Kidney glomerular epithelial cell (primary cell): Measurements from ENCODE around the gene PTPRD.

Experiments
- DNase-seq: peaks from one replicate; lab custom pipeline; 2025; lab: John Stamatoyannopoulos, UW

The PTPRD gene

DNA sequence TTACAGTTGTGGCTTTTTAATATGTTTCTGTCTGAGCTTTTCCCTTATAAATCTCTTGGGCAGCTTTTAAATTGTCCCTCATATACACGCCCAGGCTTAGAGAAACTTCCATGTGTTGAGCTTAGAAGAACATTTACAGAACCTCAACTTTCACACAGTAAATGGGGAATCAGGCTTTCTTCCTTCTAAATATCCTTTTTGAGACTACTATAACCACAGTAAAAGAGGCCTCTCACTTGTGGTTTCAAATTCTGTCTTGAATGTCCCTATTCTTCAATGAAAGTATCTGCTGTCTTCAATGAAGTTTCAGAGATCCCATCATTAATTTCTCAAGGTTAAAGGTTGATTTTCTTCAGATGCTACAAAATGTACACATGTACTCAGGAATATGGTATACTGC, 2224.7 kb downstream of the PTPRD start:
- DNase-seq, result no peak

DNA sequence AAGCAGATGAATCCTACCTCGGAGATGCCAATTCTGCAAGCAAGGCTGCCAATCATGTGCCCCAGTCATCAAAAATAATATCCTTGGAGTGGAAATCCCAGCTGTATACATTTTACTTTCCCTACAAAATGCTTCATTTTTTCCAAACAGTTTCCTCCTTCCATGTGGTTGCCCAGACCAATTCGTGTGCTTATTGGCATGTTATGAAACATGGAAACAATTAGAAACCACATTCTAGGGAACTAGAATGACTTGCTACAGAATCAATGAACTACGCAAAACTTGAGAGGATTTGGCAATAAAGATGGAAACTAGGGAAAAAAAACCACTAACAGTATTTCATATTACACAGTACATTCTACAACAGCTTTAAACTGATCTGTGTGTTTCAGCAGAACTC, 2228.7 kb downstream of the PTPRD start:
- no peak for DNase-seq

DNA sequence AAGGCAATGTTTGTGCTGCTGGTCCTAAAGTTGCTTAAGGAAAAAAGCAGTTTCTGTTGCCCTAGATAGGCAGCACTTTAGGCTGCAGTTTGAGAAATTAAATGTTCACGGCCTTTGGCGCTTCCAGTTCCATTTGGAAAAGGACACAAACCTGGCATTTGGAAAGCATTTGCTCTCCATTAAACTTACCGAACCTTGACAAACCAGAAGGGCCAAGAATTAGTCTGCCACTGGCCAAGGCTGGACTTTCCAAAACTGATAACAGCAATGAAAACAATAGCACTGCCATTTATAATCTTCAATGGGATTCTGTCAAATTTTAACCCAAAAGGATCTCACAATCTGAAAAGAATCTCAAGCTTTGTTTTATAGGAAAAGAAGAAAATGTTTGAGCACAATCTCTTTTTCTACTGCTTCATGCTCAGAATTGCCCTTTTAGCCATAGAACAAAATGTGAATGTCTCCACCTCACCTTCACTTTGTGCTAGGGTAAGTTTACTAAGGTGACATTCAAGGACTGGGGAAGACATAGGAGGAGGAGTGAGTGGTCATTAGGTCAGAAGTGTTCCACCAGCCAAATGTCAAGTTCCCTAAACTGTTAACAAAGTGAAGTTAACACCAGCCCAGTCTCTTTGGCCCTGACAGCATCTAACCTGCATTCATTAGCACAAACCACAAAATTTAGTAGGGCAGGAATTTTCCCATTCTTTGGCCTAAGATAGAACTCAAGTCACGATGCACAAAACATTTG, 2229.8 kb downstream of the PTPRD start:
- DNase-seq, result peak; percentile 32

DNA sequence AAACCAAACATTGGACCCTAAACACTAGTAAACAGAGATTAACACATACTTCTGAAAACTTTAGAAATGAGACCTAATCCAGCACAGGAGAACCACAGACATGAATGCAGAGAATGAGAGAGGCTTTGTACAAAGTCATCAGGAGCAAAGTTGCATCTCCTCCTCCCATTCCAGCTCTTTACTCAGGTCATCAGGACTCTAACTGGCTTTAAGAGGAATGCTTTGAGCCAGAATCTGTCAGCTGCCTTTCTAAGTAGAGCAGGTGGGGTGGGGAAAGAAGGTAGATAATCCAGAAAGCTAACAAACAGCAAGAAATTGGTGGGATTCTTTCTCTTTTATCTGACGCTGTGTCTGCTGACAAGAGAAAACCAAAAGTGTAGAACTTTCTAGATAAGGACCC, 2230.5 kb downstream of the PTPRD start:
- DNase-seq, result no peak

DNA sequence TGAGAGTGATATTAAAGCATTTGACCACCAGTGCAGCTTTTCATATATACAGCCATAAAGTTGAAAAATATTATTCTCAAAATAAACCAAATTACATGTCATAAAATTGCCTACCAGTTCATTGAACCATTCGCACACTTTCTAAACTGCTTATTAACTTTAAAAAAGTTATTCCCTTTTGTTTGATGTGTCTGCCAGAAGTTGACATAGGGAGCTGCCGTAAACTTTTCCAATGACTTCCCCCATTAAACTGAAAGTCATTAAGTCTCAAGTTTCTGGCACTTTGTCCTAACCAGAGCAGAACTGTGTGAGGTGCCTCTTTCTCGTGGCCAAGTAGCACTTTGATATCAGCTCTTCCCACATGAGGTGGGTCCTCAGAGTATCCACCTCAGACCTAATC, 2231.2 kb downstream of the PTPRD start:
- DNase-seq, result no peak

DNA sequence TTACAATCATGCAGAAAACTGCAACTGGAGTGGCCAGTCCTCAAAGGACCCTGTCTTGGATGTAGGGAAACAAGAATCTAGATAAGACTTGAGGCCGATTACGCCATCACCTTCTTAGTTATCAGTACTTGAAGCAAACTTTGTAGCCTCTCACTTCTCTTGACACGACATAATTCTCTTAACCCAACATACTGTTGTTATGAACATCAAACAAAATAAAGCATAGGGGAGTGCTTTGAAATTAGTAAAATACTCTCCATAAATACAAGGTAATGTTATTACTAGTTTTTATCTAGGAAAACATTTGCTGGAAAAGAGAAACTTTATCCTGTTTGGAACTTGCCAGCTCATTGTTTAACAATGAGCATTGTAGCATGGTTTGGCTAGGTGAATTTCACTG, 2238.3 kb downstream of the PTPRD start:
- no peak for DNase-seq

DNA sequence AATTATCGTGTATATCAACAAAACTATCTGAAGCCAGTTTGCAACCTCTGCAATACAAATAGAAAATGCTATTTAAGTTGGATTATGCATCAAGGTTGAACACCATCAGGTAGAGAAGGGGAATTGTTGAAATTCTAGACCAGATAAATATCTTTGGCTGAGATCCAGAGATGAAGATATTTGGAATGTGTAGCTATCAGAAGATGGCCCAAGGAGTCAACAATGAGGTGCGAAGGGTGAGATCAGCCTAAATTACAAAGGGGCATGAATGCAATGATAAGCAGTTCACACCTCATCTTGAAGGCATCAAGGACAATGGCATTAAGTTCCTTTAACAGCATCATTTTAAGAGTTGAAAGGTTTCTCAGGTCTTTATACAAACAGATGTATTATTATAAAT, 2241.1 kb downstream of the PTPRD start:
- no peak for DNase-seq

DNA sequence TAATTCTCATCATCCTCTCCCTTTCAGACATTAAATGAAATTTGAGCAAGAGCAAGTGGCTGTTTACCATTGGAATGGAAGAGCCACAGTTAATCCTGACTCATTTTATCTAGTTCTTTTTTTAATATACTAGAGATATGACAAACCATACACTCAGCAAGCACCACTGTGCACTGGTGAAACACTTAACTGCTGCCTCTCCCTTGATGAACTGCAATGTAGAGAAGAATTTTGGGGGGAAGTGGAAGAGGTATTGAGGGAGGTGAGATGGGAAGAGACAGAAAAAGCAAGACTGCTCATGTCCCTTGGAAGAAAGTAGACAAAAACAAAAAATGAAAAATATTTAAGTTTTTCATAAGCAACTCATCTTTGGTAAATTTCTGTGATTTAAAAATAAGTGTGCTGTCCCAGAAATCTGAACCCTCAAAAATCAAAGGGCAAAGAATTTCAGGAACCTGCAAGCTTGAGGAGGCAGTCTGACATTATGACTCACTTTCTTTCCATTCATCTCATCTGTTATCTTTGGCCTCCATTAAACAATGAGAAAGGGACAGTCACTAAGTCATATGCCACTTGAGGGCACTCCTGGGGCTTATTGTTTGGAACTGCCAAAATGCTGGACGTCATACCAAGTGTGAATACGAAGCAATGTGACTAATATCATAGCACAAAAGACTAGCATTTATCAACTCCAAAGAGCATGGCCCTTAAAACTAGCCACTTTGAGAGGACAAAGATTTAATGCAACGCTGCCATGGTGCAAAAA, 2246.5 kb downstream of the PTPRD start:
- peak; percentile 30 for DNase-seq

DNA sequence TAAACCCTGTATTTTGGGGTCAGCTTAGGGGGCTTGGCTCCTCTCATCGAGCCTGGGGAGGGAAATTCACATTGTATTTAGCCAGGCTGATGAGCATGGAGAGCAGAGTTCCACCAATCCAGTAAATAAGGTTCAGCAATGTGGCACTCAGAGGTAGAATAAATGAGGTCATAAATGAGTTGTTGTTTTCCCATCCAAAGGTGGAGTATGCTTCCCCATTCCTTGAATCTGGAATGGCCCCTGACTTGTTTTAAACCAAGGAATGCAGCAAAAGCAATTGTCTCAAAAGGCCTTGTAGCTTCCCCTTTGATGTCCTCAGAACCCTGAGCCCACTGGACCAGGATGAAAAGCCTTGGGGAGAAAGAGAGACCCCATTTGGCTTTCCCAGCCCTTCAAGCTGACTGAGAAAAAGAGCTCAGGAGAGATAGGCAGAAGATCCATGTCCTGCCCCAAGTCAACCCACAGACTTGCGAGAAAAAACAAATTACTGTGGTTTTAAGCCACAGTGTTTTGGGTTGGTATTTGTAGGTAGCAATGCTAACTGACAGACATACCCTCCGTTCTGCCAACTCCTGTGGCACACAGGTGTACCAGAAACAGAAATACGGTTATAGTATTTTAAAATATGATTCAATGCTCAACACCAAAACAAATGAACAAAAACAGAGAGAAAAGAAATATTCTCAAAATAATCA, 2247.2 kb downstream of the PTPRD start:
- DNase-seq, result peak; percentile 21

DNA sequence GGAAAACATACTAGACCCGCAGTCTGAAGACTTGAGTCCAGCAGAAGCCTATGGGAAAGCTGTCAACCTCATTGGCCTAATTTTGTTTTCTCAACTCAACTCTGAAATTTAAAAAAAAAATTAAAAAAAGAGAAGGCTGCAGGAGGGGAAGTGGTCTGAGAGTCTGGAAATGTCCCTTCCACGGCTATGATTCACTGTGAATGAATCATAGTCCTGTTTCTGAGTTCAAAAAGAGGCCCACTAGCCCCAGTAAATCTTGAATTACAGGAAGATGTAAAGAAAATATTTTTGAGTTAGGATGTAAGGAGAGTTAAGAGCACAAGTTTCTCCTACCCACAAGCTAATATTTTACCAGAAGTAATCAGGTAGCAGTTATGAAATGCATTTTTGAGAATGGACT, 2247.8 kb downstream of the PTPRD start:
- DNase-seq, result peak; percentile 66

DNA sequence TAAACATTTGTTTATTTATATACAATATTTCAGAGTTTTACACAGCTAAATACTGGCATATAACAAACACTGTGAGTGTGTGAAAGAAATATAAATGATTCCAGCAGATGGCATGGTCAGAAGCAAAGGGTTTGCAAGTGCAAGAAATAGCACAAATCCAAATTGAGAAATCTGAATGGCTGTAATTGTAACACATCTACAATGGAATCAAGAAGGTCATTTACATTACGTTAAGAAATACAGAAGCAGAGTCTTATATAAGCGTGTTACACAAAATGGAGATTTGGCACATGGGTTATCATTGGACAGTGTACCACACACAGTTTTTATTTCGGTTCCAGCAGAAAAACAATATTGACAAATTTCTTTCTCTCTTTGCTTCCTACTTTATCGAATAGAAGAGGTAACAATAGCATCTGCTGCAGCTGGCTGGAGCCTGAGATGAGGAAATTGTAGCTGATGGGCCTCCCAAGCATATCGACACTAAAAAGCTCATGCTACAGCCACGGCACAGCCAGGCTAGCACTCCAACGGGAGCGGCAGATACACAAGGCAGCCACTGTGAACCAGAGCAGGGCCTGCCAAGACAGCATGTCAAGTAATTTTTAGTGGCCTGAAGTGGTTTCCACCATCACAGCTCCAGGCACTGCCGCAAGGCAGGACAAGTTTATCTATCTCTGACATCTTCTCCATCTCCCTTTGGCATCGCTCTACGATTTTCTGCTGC, 2248.6 kb downstream of the PTPRD start:
- no peak for DNase-seq

DNA sequence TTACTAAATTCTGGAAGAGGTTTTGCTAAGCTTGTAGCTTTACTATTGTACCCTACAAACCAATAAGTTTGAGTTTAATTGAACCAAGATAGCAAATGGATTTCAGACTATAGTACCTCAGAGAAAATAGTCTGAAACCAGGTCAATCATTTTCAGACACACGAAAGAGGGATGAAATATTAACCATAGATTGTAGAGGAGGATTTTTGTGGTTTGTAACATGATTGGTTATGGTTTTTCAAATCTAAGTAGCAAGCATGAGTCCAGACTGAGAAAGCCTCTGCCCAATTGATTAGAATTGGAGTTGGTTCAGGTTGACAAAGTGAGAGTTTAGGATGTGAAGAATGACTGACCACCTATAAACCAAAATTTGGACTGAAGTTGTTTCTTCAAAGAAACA, 2250.6 kb downstream of the PTPRD start:
- peak; percentile 26 for DNase-seq

DNA sequence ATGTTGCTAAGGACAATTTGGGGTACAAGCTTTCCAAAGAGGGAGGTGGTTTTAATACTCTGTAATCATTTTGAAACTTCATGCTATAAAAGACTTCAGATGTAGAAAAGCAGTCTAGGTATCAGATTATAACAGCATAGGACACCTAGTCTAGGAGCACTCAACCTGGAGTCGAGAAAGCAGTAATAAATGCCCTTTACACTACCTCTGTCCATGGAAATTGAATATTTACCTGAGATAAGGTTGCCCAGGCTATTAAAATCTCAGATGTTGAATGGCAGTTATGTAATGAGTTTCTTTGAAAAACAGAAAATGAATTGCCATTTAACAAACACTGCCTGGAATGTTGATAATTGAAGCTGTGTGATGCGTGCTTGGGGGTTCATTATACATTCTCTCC, 2251.4 kb downstream of the PTPRD start:
- DNase-seq, result no peak

DNA sequence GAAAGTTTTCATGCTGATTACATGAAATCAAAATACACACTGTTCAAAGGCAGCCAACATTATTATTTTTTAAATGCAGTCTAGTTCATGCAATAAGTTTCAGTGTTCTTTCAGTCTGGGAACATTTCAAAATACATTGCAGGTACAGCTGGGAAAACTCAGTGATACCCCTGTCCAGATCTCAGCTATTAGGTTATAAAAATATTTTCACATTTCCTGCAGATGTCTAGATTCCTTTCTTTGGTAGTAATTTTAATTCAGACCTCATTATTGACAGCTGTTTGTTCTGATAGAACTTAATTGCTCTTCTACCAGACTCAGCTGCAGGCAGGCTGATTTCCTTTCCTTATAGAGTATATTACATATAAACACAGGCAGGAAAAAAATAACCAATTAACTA, 2256.4 kb downstream of the PTPRD start:
- no peak for DNase-seq

DNA sequence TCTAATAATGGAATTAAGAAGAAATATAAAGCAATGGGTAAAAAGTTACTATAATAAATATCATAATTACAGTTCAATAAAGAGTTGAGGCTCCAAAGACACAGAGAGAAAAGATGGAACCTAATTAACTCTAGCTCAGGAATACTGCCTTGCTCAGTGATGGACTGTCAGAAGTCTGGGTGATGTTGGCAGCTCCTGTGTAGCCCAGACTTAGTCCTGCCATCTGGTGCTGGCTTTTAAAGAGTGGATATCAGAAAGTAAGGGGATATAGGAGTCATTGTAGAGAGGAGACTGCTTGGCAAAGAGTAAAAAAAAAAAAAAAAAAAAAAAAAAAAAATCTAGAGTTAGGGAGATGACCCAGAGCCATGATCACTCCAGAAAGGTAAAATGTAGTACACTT, 2261.4 kb downstream of the PTPRD start:
- DNase-seq, result no peak

DNA sequence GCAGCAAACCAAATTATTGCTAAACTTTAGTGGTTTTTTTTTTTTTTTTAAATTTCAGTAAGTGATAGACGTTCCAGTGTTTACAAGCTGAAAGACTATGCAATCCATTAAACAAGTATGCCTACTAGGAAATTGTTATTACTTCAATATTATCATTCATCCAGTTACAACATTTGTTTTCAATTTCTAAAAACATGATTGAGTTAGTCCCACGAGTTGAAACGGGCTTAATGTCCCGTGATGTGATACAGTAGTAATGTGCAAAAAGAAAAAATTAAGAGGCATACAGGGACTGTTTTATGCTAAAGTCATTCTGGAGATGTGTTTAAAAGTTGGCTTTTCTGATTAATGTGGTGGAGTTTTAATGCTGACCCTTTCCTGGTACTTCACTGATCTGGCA, 2262.9 kb downstream of the PTPRD start:
- DNase-seq, result no peak

DNA sequence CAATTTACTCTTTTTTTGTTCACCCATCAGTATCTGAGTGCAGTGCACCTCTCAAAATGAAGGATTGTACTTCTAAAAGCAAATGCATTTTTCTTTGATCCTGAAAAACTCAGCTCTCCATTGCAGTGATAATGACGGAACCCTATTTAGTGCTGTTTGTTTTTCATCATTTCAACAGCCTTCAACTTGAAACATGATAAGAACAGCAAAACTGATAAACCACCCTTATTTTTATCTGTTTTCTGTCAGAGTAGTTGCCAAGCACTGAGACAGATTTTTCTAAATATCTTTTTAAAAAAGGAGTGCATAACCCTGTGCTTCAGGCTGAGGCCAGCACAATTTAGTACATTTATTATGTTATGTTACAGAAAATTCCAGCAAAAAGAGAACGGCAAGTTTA, 2263.4 kb downstream of the PTPRD start:
- DNase-seq, result no peak

DNA sequence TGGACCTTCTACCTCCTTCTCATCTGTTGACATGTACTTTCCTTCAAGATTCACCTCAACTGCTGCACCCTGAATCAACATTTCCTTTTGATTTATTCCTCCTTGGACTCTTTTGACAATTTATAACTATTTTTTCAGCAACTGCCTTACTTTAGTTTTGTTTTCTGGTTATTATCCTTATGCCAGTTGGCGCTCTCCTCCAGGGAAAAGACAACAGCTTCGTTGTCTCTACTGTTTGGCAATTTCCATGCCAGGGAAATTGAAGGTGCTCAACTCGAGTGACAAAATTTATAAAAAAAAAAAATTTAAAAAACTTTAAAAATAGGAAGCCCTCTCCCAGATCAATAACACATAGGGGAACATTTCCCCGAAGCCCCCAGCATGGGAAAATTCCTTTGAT, 2264.0 kb downstream of the PTPRD start:
- DNase-seq, result no peak

DNA sequence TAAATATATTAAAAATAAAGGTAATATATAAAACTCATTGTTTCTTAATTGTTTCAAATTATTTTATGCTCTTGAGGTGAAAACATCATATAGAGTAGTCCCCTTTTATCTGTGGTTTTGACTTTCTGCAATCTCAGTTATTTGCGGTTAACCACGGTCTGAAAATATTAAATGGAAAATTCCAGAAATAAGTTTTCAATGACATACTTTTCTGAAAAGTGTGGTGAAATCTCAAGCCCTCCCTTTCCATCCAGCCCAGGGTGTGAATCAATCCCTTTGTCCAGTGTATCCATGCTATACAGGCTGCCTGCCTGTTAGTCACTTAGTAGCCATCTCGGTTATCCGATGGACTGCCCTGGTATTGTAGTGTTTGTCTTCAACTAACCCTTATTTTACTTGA, 2266.5 kb downstream of the PTPRD start:
- peak; percentile 37 for DNase-seq

DNA sequence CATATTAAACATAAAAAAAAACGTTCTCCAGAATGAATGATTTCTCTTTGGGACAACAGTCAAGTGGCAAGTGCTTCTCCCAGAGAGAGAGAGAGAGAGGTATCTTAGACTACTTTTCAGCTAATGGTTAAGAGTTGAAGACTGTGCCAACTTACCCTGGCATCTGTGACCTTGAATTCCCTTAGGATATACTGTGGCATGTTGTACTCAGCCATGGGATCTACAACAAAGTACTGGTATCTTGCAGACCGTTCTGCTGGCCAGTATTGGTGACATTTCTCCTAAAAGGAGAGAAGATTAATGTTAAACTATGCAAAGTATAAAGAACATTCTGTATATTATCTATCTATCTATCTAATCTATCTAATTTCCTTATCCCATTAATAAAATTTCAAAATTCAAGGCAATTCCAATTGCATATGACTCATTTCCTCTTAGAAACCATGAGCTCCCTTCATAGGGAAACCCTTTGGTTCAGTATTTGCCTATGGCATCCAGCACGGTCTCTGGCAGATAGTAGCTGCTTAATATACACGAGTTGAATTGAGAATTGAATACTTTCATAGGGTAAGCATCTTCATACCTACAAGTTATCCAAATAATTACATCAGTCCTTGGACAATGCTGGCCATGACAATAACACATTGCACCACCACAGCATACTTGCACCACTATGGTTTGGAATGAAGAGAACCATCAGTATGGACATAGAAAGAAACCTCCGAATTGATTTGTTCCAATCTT, 2273.9 kb downstream of the PTPRD start:
- no peak for DNase-seq

DNA sequence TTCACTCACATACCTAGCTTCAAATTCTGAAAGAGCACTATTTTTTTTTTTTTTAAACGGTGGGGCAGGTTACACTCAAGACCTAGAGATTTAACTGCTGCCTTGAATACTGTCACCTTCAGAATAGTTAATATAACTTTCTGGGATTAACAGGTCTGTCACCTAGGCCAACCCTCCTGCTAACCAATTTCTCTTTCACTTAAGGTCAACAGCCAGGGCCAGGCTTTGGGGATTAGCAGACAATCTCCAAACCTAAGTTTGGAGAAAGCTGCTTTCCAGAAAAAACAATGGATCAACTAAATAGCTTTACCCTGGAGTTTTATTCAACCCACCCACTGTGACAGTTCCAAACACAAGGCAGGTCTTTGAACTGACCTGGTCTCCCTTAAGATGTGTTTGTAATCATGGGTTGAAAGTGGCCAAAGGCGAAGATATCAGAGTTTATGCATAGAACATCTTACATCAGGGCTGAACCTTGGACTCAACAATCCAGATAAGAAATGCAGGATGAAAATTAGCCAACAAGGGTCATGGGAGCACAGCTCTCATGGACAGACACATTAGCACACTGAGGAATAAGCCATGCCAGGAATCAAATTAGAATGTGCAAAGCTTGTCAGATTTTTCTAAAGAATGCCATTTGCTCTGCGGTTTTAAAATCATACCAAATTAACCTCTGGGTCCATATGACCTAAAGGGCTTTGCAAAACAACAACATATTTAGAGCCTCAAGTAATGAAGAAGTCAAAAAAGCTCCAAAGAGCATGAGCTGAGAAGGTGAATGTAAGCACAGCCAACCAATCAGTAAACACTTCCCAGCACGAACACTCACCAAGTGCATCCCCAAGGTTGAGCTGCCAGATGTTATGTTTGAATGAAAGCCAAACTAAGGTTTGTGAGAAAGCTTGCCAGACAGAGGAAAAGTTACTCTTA, 2274.7 kb downstream of the PTPRD start:
- DNase-seq, result no peak
